ENCODE measurements around the gene ABR. TPM values are rescaled to one million over a fixed set of nuclear protein-coding genes. Genes with fewer than 3 reads are reported as not detected.

ABR gene
- polyA plus RNA-seq, 3 donors: 19.8 to 160 (median 26.0) TPM

DNA sequence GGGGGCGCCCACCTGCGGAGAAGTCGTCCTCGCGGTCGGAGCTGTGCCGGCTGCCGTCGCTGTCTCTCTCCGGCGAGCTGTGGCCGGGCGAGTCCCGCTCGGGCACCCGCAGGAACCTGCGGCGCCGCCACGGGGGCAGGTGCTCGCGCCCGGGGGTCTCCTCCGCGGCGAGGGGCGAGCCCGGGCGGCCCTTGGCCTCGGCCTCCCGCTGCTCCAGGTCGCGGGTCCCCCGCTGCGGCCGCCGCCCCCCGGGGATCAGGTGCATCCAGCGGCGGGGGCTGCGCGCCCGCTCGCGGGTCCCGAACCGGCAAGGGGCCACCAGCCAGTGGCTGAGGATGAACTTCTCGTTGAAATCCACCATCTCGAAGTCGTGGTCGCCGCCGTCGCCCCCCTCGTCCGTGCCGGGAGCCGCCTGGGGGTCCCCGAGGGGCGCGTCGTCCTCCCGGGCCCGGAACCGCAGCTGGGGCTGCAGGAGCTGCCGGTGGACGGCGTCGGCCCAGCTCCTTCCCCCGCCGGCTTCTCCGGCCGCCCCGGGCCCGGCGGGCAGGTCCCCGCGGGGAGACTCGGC lies 49.1 kb upstream of the ABR start:
- WGBS (ENCODE audit: insufficient coverage): 0% methylated on average over 79 of the region's 79 CpGs
- Histone ChIP-seq H3K9ac (ENCODE audit: insufficient read depth, low read length, poor library complexity, severe bottlenecking) (peak overlapping the region; percentile 89), H3K27me3 (ENCODE audit: control insufficient read depth in 2 of 2, insufficient read depth in 2 of 2, low read length in 2 of 2) (no peaks in the 10 kb centered on the region), H3K4me2 (replicated peaks; ENCODE audit: extremely low read depth, low read length, poor library complexity, severe bottlenecking) (peak overlapping the region; percentile 83), H4K20me1 (ENCODE audit: insufficient read depth, low read length) (peaks cover 47% of the 10 kb centered on the region), H3K36me3 (replicated peaks in 1 of 2; ENCODE audit: control insufficient read depth in 1 of 2, insufficient read depth in 2 of 2, low read length in 2 of 2) (peaks cover 2 to 15% of the 10 kb centered on the region in 2 donors), H3K27ac (ENCODE audit: low read depth in 1 of 2, low read length in 2 of 2) (peak overlapping the region in 1 of 2 donors; percentile 90), H2AFZ (ENCODE audit: insufficient read depth, low read depth, low read length, poor library complexity, severe bottlenecking) (peak overlapping the region; percentile 59), H3K4me1 (ENCODE audit: control insufficient read depth in 1 of 2, insufficient read depth in 2 of 2, low read length in 2 of 2) (peaks cover 42 to 50% of the 10 kb centered on the region in 2 donors), H3K79me2 (ENCODE audit: insufficient read depth, low read length) (peaks cover 55% of the 10 kb centered on the region), H3K9me3 (replicated peaks in 1 of 2; ENCODE audit: control insufficient read depth in 1 of 2, insufficient read depth in 1 of 2, low read length in 2 of 2) (no peaks in the 10 kb centered on the region), H3K4me3 (replicated peaks in 1 of 3; ENCODE audit: low read depth in 2 of 3, low read length in 3 of 3) (peak overlapping the region; percentile 40 to 86 (median 59))
- Mint-ChIP-seq H3K9me3 (peaks cover 0 to 2% (median 0%) of the 10 kb centered on the region in 7 donors), H3K4me3 (peak overlapping the region; percentile 99 to 100), H3K4me1 (peaks cover 48% of the 10 kb centered on the region), H3K27ac (no peak overlapping the region), H3K27me3 (ENCODE audit: low read depth in 3 of 3) (peaks cover 4 to 15% (median 13%) of the 10 kb centered on the region in 3 donors), H3K36me3 (peaks cover 25 to 35% of the 10 kb centered on the region in 2 donors)
- no peak for TF ChIP-seq CTCF (IDR thresholded peaks at IDR 0.05)
- no peak for DNase-seq
- intact Hi-C loops (cut with micrococcal nuclease): loop anchor here in 1 of 2 donors (2.0 kb wide), 1 partner anchor 22 kb away; no protein-coding TSS in a partner anchor

DNA sequence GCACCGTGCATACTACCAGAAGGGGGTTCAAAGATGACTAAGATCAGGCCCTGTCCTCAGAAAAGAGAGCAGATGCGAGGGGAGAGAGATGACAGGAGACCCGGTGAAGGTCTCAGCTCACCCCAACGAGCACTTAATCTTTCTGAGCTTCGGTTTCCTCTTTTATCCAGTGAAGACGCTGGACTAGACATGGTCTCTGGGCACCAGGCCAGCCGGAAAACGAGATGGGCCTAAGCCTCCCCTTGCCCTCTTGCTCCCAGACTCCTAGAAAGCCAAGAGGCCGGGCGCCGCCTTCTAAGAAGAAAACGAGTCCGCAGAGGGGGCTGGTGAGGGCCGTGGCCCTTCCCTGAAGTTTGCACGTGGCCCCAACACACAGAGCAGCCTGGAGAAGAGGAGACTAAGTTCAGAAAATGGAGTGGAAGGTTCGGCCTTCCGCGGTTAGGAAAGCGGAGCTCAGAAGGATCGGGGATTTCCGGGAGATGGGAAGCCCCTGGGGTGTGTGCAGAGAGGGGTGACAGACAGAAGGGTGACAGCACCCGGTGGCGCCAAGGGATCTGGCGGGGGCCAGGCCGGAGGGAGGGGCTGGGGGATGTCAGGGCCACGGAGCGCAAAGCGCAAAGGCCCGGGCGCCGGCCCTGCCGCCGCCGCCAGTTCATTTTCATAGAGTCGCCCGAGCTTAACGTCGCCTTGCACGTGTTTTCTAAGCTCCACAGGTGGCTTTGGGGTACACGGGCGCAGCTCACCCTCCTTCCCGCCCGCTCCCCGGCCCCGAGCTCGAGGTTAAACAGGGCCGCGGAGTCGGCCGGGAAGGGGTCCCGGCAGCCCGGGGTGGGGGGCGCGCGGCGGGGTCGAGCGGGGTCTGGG lies 48.4 kb upstream of the ABR start:
- Mint-ChIP-seq H3K36me3 (peaks cover 32 to 42% of the 10 kb centered on the region in 2 donors), H3K4me3 (peak overlapping the region; percentile 99 to 100), H3K27me3 (ENCODE audit: low read depth in 3 of 3) (peaks cover 4 to 15% (median 13%) of the 10 kb centered on the region in 3 donors), H3K9me3 (peaks cover 0 to 4% (median 0%) of the 10 kb centered on the region in 7 donors), H3K4me1 (peaks cover 52% of the 10 kb centered on the region), H3K27ac (peak overlapping the region; percentile 84 to 94 (median 91))
- Histone ChIP-seq H3K4me2 (replicated peaks; ENCODE audit: extremely low read depth, low read length, poor library complexity, severe bottlenecking) (peak overlapping the region; percentile 83), H3K36me3 (replicated peaks in 1 of 2; ENCODE audit: control insufficient read depth in 1 of 2, insufficient read depth in 2 of 2, low read length in 2 of 2) (peaks cover 5 to 15% of the 10 kb centered on the region in 2 donors), H3K27ac (ENCODE audit: low read depth in 1 of 2, low read length in 2 of 2) (peak overlapping the region; percentile 56 to 90), H3K9me3 (replicated peaks in 1 of 2; ENCODE audit: control insufficient read depth in 1 of 2, insufficient read depth in 1 of 2, low read length in 2 of 2) (no peaks in the 10 kb centered on the region), H3K27me3 (ENCODE audit: control insufficient read depth in 2 of 2, insufficient read depth in 2 of 2, low read length in 2 of 2) (no peaks in the 10 kb centered on the region), H4K20me1 (ENCODE audit: insufficient read depth, low read length) (peaks cover 54% of the 10 kb centered on the region), H3K9ac (ENCODE audit: insufficient read depth, low read length, poor library complexity, severe bottlenecking) (peak overlapping the region; percentile 89), H2AFZ (ENCODE audit: insufficient read depth, low read depth, low read length, poor library complexity, severe bottlenecking) (peak overlapping the region; percentile 52), H3K4me3 (replicated peaks in 1 of 3; ENCODE audit: low read depth in 2 of 3, low read length in 3 of 3) (peak overlapping the region; percentile 40 to 86 (median 59)), H3K79me2 (ENCODE audit: insufficient read depth, low read length) (peaks cover 62% of the 10 kb centered on the region), H3K4me1 (ENCODE audit: control insufficient read depth in 1 of 2, insufficient read depth in 2 of 2, low read length in 2 of 2) (peaks cover 42 to 50% of the 10 kb centered on the region in 2 donors)
- DNase-seq: peak; percentile 49 to 88 (median 64)
- no peak for TF ChIP-seq CTCF (IDR thresholded peaks at IDR 0.05)
- intact Hi-C loops (cut with micrococcal nuclease): loop anchor here in 1 of 2 donors (2.0 kb wide), 1 partner anchor 21 kb away; no protein-coding TSS in a partner anchor
- 5% methylated on average over 52 of the region's 58 CpGs for WGBS (ENCODE audit: insufficient coverage)
